H1 (cell line): Measurements from ENCODE around the gene GRM4. TPM values are rescaled to one million over a fixed set of nuclear protein-coding genes. Genes with fewer than 3 reads are reported as not detected.

Experiments
- CTCF ChIA-PET: fragments of 300-600 bp; sonication (Branson Sonifier 250); formaldehyde crosslinking; loops from one replicate; lab custom pipeline; 2021; ENCODE audit not compliant: partially characterized antibody; lab: Charles Lee
- POLR2A ChIA-PET: fragments of 300-600 bp; sonication (Branson Sonifier 250); formaldehyde crosslinking; loops from one replicate; lab custom pipeline; 2021; ENCODE audit warnings: inconsistent platforms; ENCODE audit not compliant: partially characterized antibody; lab: Charles Lee
- DNase-seq, 2 experiments: peaks; one replicate each; pipeline versions ENCODE4 v3.0.0 to v3.0.0-alpha.2; 2010 to 2022; ENCODE audit warnings: low spot score in 2 of 2, low read depth in 1 of 2, mixed read lengths in 1 of 2
- FAIRE-seq: peaks from 2 replicates; lab custom pipeline; 2011; peaks lifted over from hg19 to GRCh38; lab: Jason Lieb, UNC
- H2AFZ ChIP-seq: 2 replicates; pipeline ENCODE4 v1.8.1; 2012; ENCODE audit warnings: low read length, inconsistent platforms
- H2AK5ac ChIP-seq: 2 replicates; pipeline ENCODE4 v1.6.1; 2013; ENCODE audit warnings: low read depth, low read length
- H2BK120ac ChIP-seq: replicated peaks from 2 replicates; pipeline ENCODE3; 2013; ENCODE audit warnings: low read depth, low read length, inconsistent platforms
- H2BK12ac ChIP-seq: 2 replicates; pipeline ENCODE4 v1.6.1; 2013; ENCODE audit warnings: low read depth, low read length
- H2BK15ac ChIP-seq: 2 replicates; pipeline ENCODE4 v1.6.1; 2013; ENCODE audit warnings: low read length
- H2BK20ac ChIP-seq: 2 replicates; pipeline ENCODE4 v1.6.1; 2013; ENCODE audit warnings: low read length
- H2BK5ac ChIP-seq: 2 replicates; pipeline ENCODE4 v1.6.1; 2013; ENCODE audit warnings: low read depth, low read length
- H3K14ac ChIP-seq: 2 replicates; pipeline ENCODE4 v1.6.1; 2013; ENCODE audit warnings: inconsistent platforms; ENCODE audit not compliant: insufficient read length
- H3K18ac ChIP-seq: 2 replicates; pipeline ENCODE4 v1.6.1; 2013; ENCODE audit warnings: low read length; ENCODE audit errors: extremely low read depth
- H3K23ac ChIP-seq: 2 replicates; pipeline ENCODE4 v1.6.1; 2013; ENCODE audit warnings: inconsistent platforms; ENCODE audit not compliant: insufficient read length
- H3K23me2 ChIP-seq: 2 replicates; pipeline ENCODE4 v1.6.1; 2013; ENCODE audit warnings: low read depth, low read length
- H3K27ac ChIP-seq: 2 replicates; pipeline ENCODE4 v1.6.1; 2011; ENCODE audit warnings: low read depth, low read length, inconsistent platforms
- H3K27me3 ChIP-seq, 4 experiments: replicated peaks in 1 of 4; 1 replicate in 1 of 4; 2 replicates in 3 of 4; pipeline versions ENCODE4 v1.6.1 to v1.8.1; 2011 to 2013; ENCODE audit warnings: low read length in 3 of 4, mild to moderate bottlenecking in 3 of 4, inconsistent platforms in 2 of 4, mixed read lengths in 2 of 4, moderate library complexity in 1 of 4; ENCODE audit not compliant: control insufficient read depth in 3 of 4, insufficient read depth in 3 of 4; ENCODE audit errors: extremely low read depth in 1 of 4
- H3K36me3 ChIP-seq, 4 experiments: 2 replicates each; pipeline versions ENCODE4 v1.6.1 to v1.8.1; 2011 to 2013; ENCODE audit warnings: mild to moderate bottlenecking in 4 of 4, low read length in 3 of 4, moderate library complexity in 2 of 4, control low read depth in 1 of 4, inconsistent platforms in 1 of 4; ENCODE audit not compliant: insufficient read depth in 4 of 4, control insufficient read depth in 2 of 4
- H3K4ac ChIP-seq: replicated peaks from 2 replicates; pipeline ENCODE3; 2013; ENCODE audit warnings: low read length, low read depth, mixed read lengths, inconsistent platforms; ENCODE audit not compliant: insufficient read length
- H3K4me1 ChIP-seq, 4 experiments: replicated peaks in 1 of 4; 1 replicate in 1 of 4; 2 replicates in 3 of 4; pipeline versions ENCODE4 v1.6.1 to v1.8.1; 2011 to 2013; ENCODE audit warnings: low read length in 3 of 4, inconsistent platforms in 2 of 4, mixed read lengths in 1 of 4; ENCODE audit not compliant: insufficient read depth in 4 of 4, control insufficient read depth in 3 of 4
- H3K4me2 ChIP-seq, 2 experiments: 2 replicates each; pipeline versions ENCODE4 v1.6.1 to v1.8.1; 2011 to 2013; ENCODE audit warnings: low read depth in 2 of 2, low read length in 2 of 2, control low read depth in 1 of 2, inconsistent platforms in 1 of 2, mild to moderate bottlenecking in 1 of 2; ENCODE audit not compliant: insufficient read depth in 1 of 2
- H3K4me3 ChIP-seq, 4 experiments: fragments of 200-600, 300-600 bp in 1 of 4; sonication (generic), shearing (Covaris generic), sonication (Bioruptor Twin) in 1 of 4; 2 replicates each; pipeline versions ENCODE4 v1.5.1 to v1.8.1; 2011 to 2016; ENCODE audit warnings: low read length in 4 of 4, low read depth in 3 of 4, control low read depth in 2 of 4, inconsistent platforms in 2 of 4, mild to moderate bottlenecking in 2 of 4, mixed read lengths in 1 of 4, moderate library complexity in 1 of 4; ENCODE audit not compliant: insufficient read depth in 2 of 4; ENCODE audit errors: extremely low read depth in 1 of 4
- H3K56ac ChIP-seq: replicated peaks from 2 replicates; pipeline ENCODE3; 2013; ENCODE audit warnings: low read depth, mild to moderate bottlenecking, mixed read lengths, low read length, inconsistent platforms; ENCODE audit not compliant: insufficient read length
- H3K79me1 ChIP-seq: 2 replicates; pipeline ENCODE4 v1.6.1; 2013; ENCODE audit warnings: low read depth, low read length, control low read depth
- H3K79me2 ChIP-seq, 2 experiments: 2 replicates each; pipeline versions ENCODE4 v1.6.1 to v1.8.1; 2012 to 2013; ENCODE audit warnings: low read length in 2 of 2, mild to moderate bottlenecking in 2 of 2, inconsistent platforms in 1 of 2; ENCODE audit not compliant: insufficient read depth in 2 of 2, control insufficient read depth in 1 of 2
- H3K9ac ChIP-seq, 4 experiments: replicated peaks in 1 of 4; 1 replicate in 1 of 4; 2 replicates in 3 of 4; pipeline versions ENCODE4 v1.6.1 to v1.8.1; 2011 to 2013; ENCODE audit warnings: low read depth in 3 of 4, low read length in 3 of 4, control low read depth in 2 of 4, mild to moderate bottlenecking in 2 of 4, moderate library complexity in 2 of 4, inconsistent platforms in 1 of 4; ENCODE audit errors: extremely low read depth in 1 of 4
- H3K9me3 ChIP-seq, 2 experiments: 2 replicates each; pipeline versions ENCODE4 v1.6.1 to v1.8.1; 2012 to 2013; ENCODE audit warnings: mild to moderate bottlenecking in 2 of 2, moderate library complexity in 2 of 2, control low read depth in 1 of 2, inconsistent platforms in 1 of 2, low read depth in 1 of 2, low read length in 1 of 2, mixed read lengths in 1 of 2; ENCODE audit not compliant: insufficient read depth in 2 of 2
- H4K20me1 ChIP-seq, 2 experiments: replicated peaks in 1 of 2; 2 replicates each; pipeline versions ENCODE3 to v1.8.1; 2011 to 2013; ENCODE audit warnings: inconsistent platforms in 2 of 2, low read length in 2 of 2, mild to moderate bottlenecking in 1 of 2; ENCODE audit not compliant: insufficient read depth in 2 of 2, control insufficient read depth in 1 of 2
- H4K5ac ChIP-seq: 2 replicates; pipeline ENCODE4 v1.6.1; 2013; ENCODE audit warnings: low read length, low read depth, mixed read lengths, inconsistent platforms; ENCODE audit not compliant: insufficient read length
- H4K8ac ChIP-seq: 2 replicates; pipeline ENCODE4 v1.8.0; 2013; ENCODE audit warnings: mild to moderate bottlenecking, moderate library complexity, low read length, inconsistent platforms; ENCODE audit not compliant: insufficient read depth; ENCODE audit errors: extremely low read depth
- H4K91ac ChIP-seq: replicated peaks from 2 replicates; pipeline ENCODE3; 2013; ENCODE audit warnings: low read length, mixed read lengths, inconsistent platforms; ENCODE audit not compliant: insufficient read length
- ASH2L ChIP-seq: fragments of 200-600, 300-600 bp; sonication (generic); IDR thresholded peaks from one replicate; pipeline ENCODE4 v1.7.1; 2017; ENCODE audit warnings: low read length
- GABPA ChIP-seq: IDR thresholded peaks from 2 replicates; pipeline ENCODE4 v1.6.1; 2011; ENCODE audit warnings: mild to moderate bottlenecking, low read length, moderate library complexity, borderline replicate concordance; ENCODE audit not compliant: insufficient read depth
- HDAC6 ChIP-seq: IDR thresholded peaks from one replicate; pipeline ENCODE4 v1.7.1; 2012; ENCODE audit warnings: low read depth, mild to moderate bottlenecking, inconsistent platforms, low read length, moderate library complexity
- KDM4A ChIP-seq: IDR thresholded peaks from one replicate; pipeline ENCODE4 v1.7.1; 2012; ENCODE audit warnings: low read depth, mild to moderate bottlenecking, moderate library complexity, low read length, inconsistent platforms; ENCODE audit not compliant: severe bottlenecking
- RAD21 ChIP-seq, 2 experiments: IDR thresholded peaks in 1 of 2; conservative IDR thresholded peaks in 1 of 2; 2 replicates each; pipeline ENCODE4 v1.6.1; 2011; ENCODE audit warnings: low read depth in 2 of 2, low read length in 2 of 2, improper control_type of control experiment in 1 of 2, inconsistent platforms in 1 of 2, mild to moderate bottlenecking in 1 of 2, moderate library complexity in 1 of 2
- SAP30 ChIP-seq: fragments of 300-600 bp; sonication (generic); IDR thresholded peaks from 2 replicates; pipeline ENCODE4 v1.7.1; 2012; ENCODE audit warnings: low read length, moderate library complexity, mild to moderate bottlenecking, inconsistent platforms; ENCODE audit not compliant: insufficient read depth, insufficient replicate concordance
- SIX5 ChIP-seq: IDR thresholded peaks from 2 replicates; pipeline ENCODE4 v1.6.1; 2011; ENCODE audit warnings: mild to moderate bottlenecking, low read depth, low read length
- SP1 ChIP-seq: IDR thresholded peaks from 2 replicates; pipeline ENCODE4 v1.6.1; 2011; ENCODE audit warnings: low read depth, low read length
- SP4 ChIP-seq: IDR thresholded peaks from 2 replicates; pipeline ENCODE4 v1.6.1; 2012; ENCODE audit warnings: low read length, inconsistent platforms
- SRF ChIP-seq: IDR thresholded peaks from 2 replicates; pipeline ENCODE4 v1.6.1; 2011; ENCODE audit warnings: mild to moderate bottlenecking, low read depth, low read length, moderate library complexity
- TBP ChIP-seq: IDR thresholded peaks from 2 replicates; pipeline ENCODE4 v1.6.1; 2011; ENCODE audit warnings: low read depth, low read length, improper control_type of control experiment
- WGBS, 2 experiments: shearing (Covaris generic) in 1 of 2; methylation state at CpG; one replicate each; pipeline versions ENCODE4 v1.1.6 to v1.1.7; 2013 to 2015; ENCODE audit warnings: low lambda C conversion rate in 2 of 2, mixed read lengths in 2 of 2, inconsistent platforms in 1 of 2, low coverage in 1 of 2, missing lambda C conversion rate in 1 of 2; ENCODE audit not compliant: insufficient replicate concordance in 2 of 2, insufficient coverage in 1 of 2, insufficient read length in 1 of 2; ENCODE audit errors: extremely low coverage in 1 of 2, missing lambda C conversion rate in 1 of 2; 5-methylcytosine and 5-hydroxymethylcytosine counted together
- polyA plus RNA-seq, 7 experiments: library from polyadenylated mRNA; depleted of rRNA in 3 of 7; stranded (reverse) in 5 of 7; unstranded in 2 of 7; fragments of >200 nt in 5 of 7; fragments of 200-250 nt in 2 of 7; gene quantifications; 1 replicate in 5 of 7; 2 replicates in 1 of 7; 4 replicates in 1 of 7; pipeline versions ENCODE4 v1.2.1 to v1.2.3, GENCODE V29; 2011 to 2013; ENCODE audit warnings: missing spikeins in 2 of 7, mixed read lengths in 2 of 7
- total RNA-seq: library from RNA; stranded (reverse); fragmentation: NEBNext Ultra II Directional; extraction: Animal tissue kit (Norgen Biotek cat#: 25700); gene quantifications from 2 replicates; pipeline ENCODE4 v1.2.1, GENCODE V29; 2021

GRM4 gene
- total and polyA plus RNA-seq, 2 of the 8 experiments (the other 6 are each of a cell fraction or from before 2014, with no cell fraction given) = 19.6 to 21.5 TPM

DNA sequence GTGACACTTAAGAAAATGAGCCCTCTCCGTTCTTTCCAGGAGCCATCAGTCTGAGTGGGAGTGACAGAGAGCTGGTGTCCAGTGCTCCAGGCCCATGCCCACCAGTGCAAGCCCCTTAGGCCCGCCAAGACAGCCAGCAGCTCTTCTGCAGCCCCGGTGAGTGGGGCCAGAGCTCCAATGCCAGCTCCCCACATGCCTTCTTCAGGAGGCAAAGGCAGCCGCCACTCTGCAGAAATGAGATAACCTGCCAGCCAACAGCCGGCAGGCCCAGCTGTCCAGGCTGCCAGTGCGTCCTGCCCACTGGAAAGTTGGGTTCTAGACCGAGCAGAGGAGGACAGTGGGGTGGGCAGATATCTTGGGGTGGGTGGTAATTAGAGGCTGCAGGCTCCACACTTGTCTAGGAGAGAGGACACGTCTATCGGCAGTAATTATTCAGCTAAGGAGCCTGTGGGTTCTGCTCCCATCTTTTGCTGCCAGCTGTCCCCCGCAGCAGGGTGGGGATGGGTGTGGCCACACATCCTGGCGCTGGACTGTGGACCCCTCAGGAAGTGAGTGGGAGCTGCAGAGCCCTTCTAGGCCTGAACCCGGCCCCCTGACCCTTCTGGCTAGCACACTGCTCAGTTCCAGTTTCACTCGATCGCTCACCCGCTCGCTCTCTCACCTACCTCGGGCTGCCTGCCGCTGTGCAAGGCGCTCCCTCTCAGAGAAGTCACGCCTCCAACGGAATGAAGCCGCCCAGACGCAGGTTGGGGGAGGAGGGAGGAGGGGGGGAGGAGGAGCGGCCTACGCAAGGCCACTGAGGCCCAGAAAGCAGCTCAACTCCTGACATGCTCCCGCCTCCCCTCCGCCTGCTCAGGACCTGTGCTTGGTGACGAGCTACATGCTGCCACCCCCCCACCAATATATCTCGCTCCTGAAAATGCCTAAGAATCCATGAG lies 3.6 kb downstream of the GRM4 start:
- Histone ChIP-seq H3K27me3 (peaks cover 0 to 45% (median 29%) of the 10 kb centered on the region in 4 experiments; a peak in 6 of 7 replicates), H3K9me3 (no peaks in the 10 kb centered on the region), H4K91ac (no peak overlapping the region), H2BK15ac (peak overlapping the region; percentile 55; the same call in 1 of the 2 replicates), H3K79me2 (peaks cover 0 to 11% of the 10 kb centered on the region in 2 experiments; a peak in 1 of 4 replicates), H2BK20ac (peak overlapping the region; percentile 56), H3K36me3 (no peaks in the 10 kb centered on the region), H3K56ac (no peak overlapping the region), H3K27ac (no peak overlapping the region), H3K79me1 (0 out of 2 replicates have a peak, but pooled peaks cover 4% of the 10 kb centered on the region), H2BK5ac (peak overlapping the region; percentile 66; the same call in 1 of the 2 replicates), H2BK120ac (no peak overlapping the region), H3K9ac (no peak overlapping the region), H3K23ac (no peak overlapping the region), H3K4me2 (peak overlapping the region; percentile 63 to 99), H2AFZ (no peak overlapping the region), H3K14ac (no peak overlapping the region), H3K4me3 (peak overlapping the region in 2 of 4 experiments; percentile 26 to 42; a peak in 2 of 8 replicates), H4K8ac (no peak overlapping the region; the same call in 1 of the 2 replicates), H3K18ac (peak overlapping the region; percentile 83), H2BK12ac (peak overlapping the region; percentile 68; the same call in 1 of the 2 replicates), H4K20me1 (peaks cover 2 to 3% of the 10 kb centered on the region in 2 experiments), H4K5ac (no peak overlapping the region), H3K23me2 (peaks cover 22% of the 10 kb centered on the region; the same call in 1 of the 2 replicates), H2AK5ac (no peak overlapping the region), H3K4ac (no peak overlapping the region), H3K4me1 (peaks cover 9 to 56% (median 46%) of the 10 kb centered on the region in 4 experiments)
- 35% methylated on average over 18 of the region's 29 CpGs; no CpG with 5 or more reads in 1 of the 2 experiments for WGBS, 2 experiments
- POLR2A ChIA-PET = interaction anchor here (0.6 to 3.6 kb wide), 5 partner anchors 11 to 431 kb away, joined by 3 to 27 read pairs (median 3); no protein-coding TSS in a partner anchor
- FAIRE-seq = no peak
- no peak for DNase-seq
- CTCF ChIA-PET = interaction anchor here (0.7 to 11.8 kb wide), 22 partner anchors 9 to 398 kb away, joined by 3 to 128 read pairs (median 5); no protein-coding TSS in a partner anchor
- TF ChIP-seq SP1 (no peak), SP4 (no peak), TBP (no peak), SIX5 (no peak), ASH2L (peak; percentile 51), SAP30 (no peak), SRF (no peak), HDAC6 (no peak), KDM4A (no peak), GABPA (no peak), RAD21 (IDR thresholded peaks at IDR 0.05 in 1 of 2, conservative IDR thresholded peaks at IDR 0.05 in 1 of 2; ENCODE audit: low read depth in 2 of 2, low read length in 2 of 2) (no peak)
